ENCODE data around the gene BBIP1. TPM values are rescaled to one million over a fixed set of nuclear protein-coding genes. Genes with fewer than 3 reads are reported as not detected.

BBIP1 gene
- total and polyA plus RNA-seq, 10 of the 15 experiments (the other 5 are each of a cell fraction or from before 2014, with no cell fraction given) = 13.8 to 40.8 (median 31.3) TPM

- no peak for TF ChIP-seq KLF5 (IDR thresholded peaks at IDR 0.05; ENCODE audit: partially characterized antibody)
- 0 out of 2 replicates have a peak, but pooled peaks have one; percentile 5 for TF ChIP-seq MTA3 (IDR thresholded peaks at IDR 0.05; ENCODE audit: borderline replicate concordance, low read length)
- TF ChIP-seq HCFC1 (IDR thresholded peaks at IDR 0.05; ENCODE audit: low read length) = no peak
- no peak; the same call in 1 of the 2 replicates for TF ChIP-seq POLR2AphosphoS2 (IDR thresholded peaks at IDR 0.05; ENCODE audit: low read depth, low read length)
- TF ChIP-seq HDGF (IDR thresholded peaks at IDR 0.05) = no peak
- peak in 1 of 2 experiments; percentile 28; a peak in 2 of 4 replicates for TF ChIP-seq IKZF2 (IDR thresholded peaks at IDR 0.05)
- no peak for TF ChIP-seq EP300 (IDR thresholded peaks at IDR 0.05; ENCODE audit: borderline replicate concordance in 1 of 2, control insufficient read depth in 1 of 2, low read depth in 2 of 2, low read length in 2 of 2)
Measured at GRCh38 chr10:110903280-110904278, 15.4 kb downstream of the BBIP1 start (continued).

GRCh38 chr10:110901954-110902819 is 16.8 kb downstream of the BBIP1 start:
- peak; percentile 49 for ATAC-seq
- peak; percentile 12; the same call in 1 of the 2 replicates for TF ChIP-seq POLR2A (IDR thresholded peaks at IDR 0.05; ENCODE audit: low read depth, low read length)
- no peak for TF ChIP-seq RELB (IDR thresholded peaks at IDR 0.05; ENCODE audit: low read depth)
- TF ChIP-seq MTA3 (IDR thresholded peaks at IDR 0.05; ENCODE audit: borderline replicate concordance, low read length) = peak; percentile 44; the same call in 1 of the 2 replicates
- no peak for TF ChIP-seq BMI1 (IDR thresholded peaks at IDR 0.05; ENCODE audit: borderline replicate concordance)
- no peak for TF ChIP-seq RFX5 (IDR thresholded peaks at IDR 0.05; ENCODE audit: low read depth, low read length)
- no peak for TF ChIP-seq ZNF622 (IDR thresholded peaks at IDR 0.05)
- 0 out of 2 replicates have a peak, but pooled peaks have one; percentile 41 for TF ChIP-seq ATF2 (IDR thresholded peaks at IDR 0.05; ENCODE audit: low read length)
- 0 out of 3 replicates have a peak, but pooled peaks have one; percentile 25 for TF ChIP-seq POU2F2 (IDR thresholded peaks at IDR 0.05; ENCODE audit: borderline replicate concordance, low read depth, low read length)
- TF ChIP-seq MYB (IDR thresholded peaks at IDR 0.05; ENCODE audit: borderline replicate concordance, low read depth, low read length) = no peak
- no peak for TF ChIP-seq ZBED1 (IDR thresholded peaks at IDR 0.05; ENCODE audit: borderline replicate concordance)
- peak; percentile 59 for TF ChIP-seq POLR2AphosphoS2 (IDR thresholded peaks at IDR 0.05; ENCODE audit: low read depth, low read length)

More at GRCh38 chr10:110901954-110902819, 16.8 kb downstream of the BBIP1 start:
- intact Hi-C loops (cut with micrococcal nuclease; ENCODE audit: unreplicated experiment) = loop anchor here (5.0 kb wide), 1 partner anchor 290 kb away; no protein-coding TSS in a partner anchor
- POLR2A ChIA-PET = interaction anchor here (0.9 to 2.6 kb wide), 5 partner anchors 8 to 36 kb away, joined by 3 to 12 read pairs (median 9); no protein-coding TSS in a partner anchor
- no peak overlapping the region for H3K4me2 ChIP-seq (ENCODE audit: control insufficient read depth, insufficient read depth)
- no peak overlapping the region for H3K4me3 ChIP-seq
- BruUV-seq (replicated peaks) = no TSS peak
- H3K36me3 ChIP-seq (ENCODE audit: control insufficient read depth in 2 of 2, insufficient read depth in 2 of 2, low read length in 1 of 2) = peaks cover 0 to 2% of the 10 kb centered on the region in 2 experiments; a peak in 2 of 4 replicates
- FAIRE-seq (peak; percentile 23), DNase-seq (ENCODE audit: low read depth, low spot score) (no peak)
- 72% methylated on average over 7 of the region's 7 CpGs for WGBS (ENCODE audit: insufficient coverage, insufficient replicate concordance, low lambda C conversion rate, missing lambda C conversion rate)
- no peak overlapping the region for H3K9ac ChIP-seq (ENCODE audit: control insufficient read depth, insufficient read depth, low read length)
- H3K4me1 ChIP-seq (ENCODE audit: control insufficient read depth, insufficient read depth, low read length) = peaks cover 7% of the 10 kb centered on the region; the same call in 1 of the 2 replicates
- RAD21 ChIA-PET (ENCODE audit: unreplicated experiment) = interaction anchor here (0.8 to 3.7 kb wide), 5 partner anchors 16 to 128 kb away, joined by 3 to 19 read pairs (median 4); partner anchors contain the start of genes BBIP1 and SHOC2
- SMC1A ChIA-PET (ENCODE audit: uncharacterized antibody, unreplicated experiment) = interaction anchor here (0.8 to 15.0 kb wide), 18 partner anchors 9 to 761 kb away, joined by 3 to 221 read pairs (median 4); partner anchors contain the start of genes BBIP1 and SHOC2
- no peaks in the 10 kb centered on the region for H4K20me1 ChIP-seq (ENCODE audit: control insufficient read depth, insufficient read depth)
- CTCF ChIA-PET = interaction anchor here (1.0 to 3.0 kb wide), 6 partner anchors 8 to 195 kb away, joined by 3 to 13 read pairs (median 6); no protein-coding TSS in a partner anchor
- H3K27ac ChIP-seq (ENCODE audit: control insufficient read depth, insufficient read depth) = no peak overlapping the region
- no peak overlapping the region for H2AFZ ChIP-seq (ENCODE audit: control insufficient read depth, low read depth, low read length)
- no peaks in the 10 kb centered on the region for H3K9me3 ChIP-seq (replicated peaks; ENCODE audit: control insufficient read depth, insufficient read depth, low read length)
- in situ Hi-C loops (cut with MboI) = loop anchor here (5.0 to 10.0 kb wide), 2 partner anchors 295 to 303 kb away; no protein-coding TSS in a partner anchor
- H3K27me3 ChIP-seq (replicated peaks in 1 of 2; ENCODE audit: control insufficient read depth in 2 of 2, insufficient read depth in 2 of 2, low read length in 1 of 2) = no peaks in the 10 kb centered on the region
- no peaks in the 10 kb centered on the region for H3K79me2 ChIP-seq (ENCODE audit: control insufficient read depth, insufficient read depth, low read length)

Data from GM12878 (cell line).